Nephron progenitor cell (in vitro differentiated cells): ENCODE results near the gene CLEC2B.

Experiments
- DNase-seq: peaks from one replicate; pipeline ENCODE4 v3.0.0; 2021
- H3K27ac Mint-ChIP-seq: 2 replicates; pipeline ENCODE4 v1.8.0; 2021; ENCODE audit warnings: mild to moderate bottlenecking, moderate library complexity, mixed read lengths
- H3K27me3 Mint-ChIP-seq: 2 replicates; pipeline ENCODE4 v1.8.0; 2021; ENCODE audit warnings: mild to moderate bottlenecking, low read depth, mixed read lengths; ENCODE audit not compliant: poor library complexity
- H3K36me3 Mint-ChIP-seq: 2 replicates; pipeline ENCODE4 v1.8.0; 2021; ENCODE audit warnings: low read depth, mixed read lengths
- H3K4me1 Mint-ChIP-seq: 2 replicates; pipeline ENCODE4 v1.8.0; 2021; ENCODE audit warnings: mixed read lengths
- H3K4me3 Mint-ChIP-seq: 2 replicates; pipeline ENCODE4 v1.8.0; 2021; ENCODE audit warnings: mild to moderate bottlenecking, moderate library complexity, mixed read lengths
- H3K9me3 Mint-ChIP-seq: 2 replicates; pipeline ENCODE4 v1.8.0; 2021; ENCODE audit warnings: mild to moderate bottlenecking, moderate library complexity, mixed read lengths
- CTCF ChIP-seq: fragments of 200-600 bp; sonication (generic); IDR thresholded peaks from 2 replicates; pipeline ENCODE4 v1.5.0; 2021; ENCODE audit warnings: antibody characterized with exemption

Gene CLEC2B

GRCh38 chr12:9805883-9806282 is 63.3 kb downstream of the CLEC2B start:
- Mint-ChIP-seq H3K9me3 (peaks cover 8% of the 10 kb centered on the region), H3K27ac (no peak overlapping the region), H3K27me3 (peaks cover 5% of the 10 kb centered on the region), H3K4me3 (no peak overlapping the region), H3K4me1 (peaks cover 65% of the 10 kb centered on the region), H3K36me3 (no peaks in the 10 kb centered on the region)
- TF ChIP-seq CTCF: no peak
- no peak for DNase-seq
